ENCODE data around the gene CSRP1. TPM values are rescaled to one million over a fixed set of nuclear protein-coding genes. Genes with fewer than 3 reads are reported as not detected.
"Not testable (repeated sequence)": the region's sequence is repeated elsewhere in the genome, so short reads cannot be mapped to it uniquely, and the experiment has no call there.

Gene CSRP1
- polyA plus RNA-seq (ENCODE audit: insufficient read length in 4 of 4) = 100 to 1,000 TPM; 137 to 155 (median 150) TPM

DNA sequence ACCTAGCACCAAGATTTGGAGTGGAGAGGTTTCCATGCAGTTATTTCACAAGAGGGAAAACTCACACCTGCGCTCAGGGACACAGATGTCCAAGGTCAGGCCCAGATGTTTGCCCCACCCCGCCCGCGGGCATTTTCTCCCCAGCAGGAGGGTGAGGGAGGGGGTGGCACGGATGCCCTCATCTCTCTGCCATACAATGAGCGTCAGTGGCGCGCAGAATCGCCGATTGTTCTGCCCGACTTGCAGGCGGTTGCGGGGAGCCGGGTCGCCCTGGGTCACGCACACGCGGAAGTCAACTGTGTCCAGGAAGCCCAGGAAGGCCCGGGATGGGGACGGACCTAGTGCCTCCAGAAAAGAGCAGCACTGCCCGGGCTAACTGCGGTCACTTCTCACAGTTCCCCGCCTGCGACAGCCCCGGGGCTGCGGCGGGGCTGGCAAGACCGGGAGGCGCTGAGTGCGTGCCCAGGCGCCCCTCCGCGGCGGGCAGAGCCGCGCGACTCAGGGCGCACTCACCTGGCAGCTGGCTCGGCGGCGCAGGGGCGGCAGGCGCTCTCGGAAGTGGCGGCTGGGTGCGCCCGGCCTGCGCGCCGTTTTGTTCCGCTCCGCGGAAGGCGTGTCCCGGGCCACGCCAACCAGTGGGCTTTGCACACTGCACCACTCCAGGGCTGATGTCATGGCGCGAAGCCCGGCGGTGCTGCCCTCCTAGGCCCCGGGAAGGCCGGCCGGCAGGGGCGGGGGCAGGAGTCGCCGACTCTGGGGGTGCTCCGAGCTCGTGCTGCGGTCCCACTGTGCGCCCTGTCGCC lies at the start of gene CSRP1:
Gene CSRP1, minus strand, starts transcription at position 567 of the 803 bp plus-strand sequence. CDS start 10,820 bp downstream, outside the sequence.
- DNase-seq (ENCODE audit: low read depth in 4 of 4, low spot score in 3 of 4) = peak in 2 of 4 donors; percentile 69 to 71

DNA sequence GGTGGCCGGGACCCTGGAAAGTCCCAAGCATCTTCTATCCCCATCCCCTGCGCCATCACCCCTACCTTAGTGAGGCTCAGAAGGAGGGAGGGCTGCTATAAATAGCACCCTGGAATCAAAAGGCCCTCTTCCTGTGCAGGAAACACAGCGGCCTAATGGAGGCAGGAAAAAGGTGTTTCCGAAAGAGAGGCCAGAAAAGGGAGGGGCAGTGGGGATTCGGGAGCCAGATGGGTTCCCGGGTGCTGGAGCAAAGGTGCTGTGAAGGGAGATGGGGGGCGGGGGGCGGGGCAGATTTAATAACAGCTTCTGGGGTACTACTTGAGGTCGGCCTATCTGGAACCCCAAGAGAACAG lies 48.6 kb upstream of the CSRP1 start:
- DNase-seq (ENCODE audit: low read depth in 4 of 4, low spot score in 3 of 4) = no peak

DNA sequence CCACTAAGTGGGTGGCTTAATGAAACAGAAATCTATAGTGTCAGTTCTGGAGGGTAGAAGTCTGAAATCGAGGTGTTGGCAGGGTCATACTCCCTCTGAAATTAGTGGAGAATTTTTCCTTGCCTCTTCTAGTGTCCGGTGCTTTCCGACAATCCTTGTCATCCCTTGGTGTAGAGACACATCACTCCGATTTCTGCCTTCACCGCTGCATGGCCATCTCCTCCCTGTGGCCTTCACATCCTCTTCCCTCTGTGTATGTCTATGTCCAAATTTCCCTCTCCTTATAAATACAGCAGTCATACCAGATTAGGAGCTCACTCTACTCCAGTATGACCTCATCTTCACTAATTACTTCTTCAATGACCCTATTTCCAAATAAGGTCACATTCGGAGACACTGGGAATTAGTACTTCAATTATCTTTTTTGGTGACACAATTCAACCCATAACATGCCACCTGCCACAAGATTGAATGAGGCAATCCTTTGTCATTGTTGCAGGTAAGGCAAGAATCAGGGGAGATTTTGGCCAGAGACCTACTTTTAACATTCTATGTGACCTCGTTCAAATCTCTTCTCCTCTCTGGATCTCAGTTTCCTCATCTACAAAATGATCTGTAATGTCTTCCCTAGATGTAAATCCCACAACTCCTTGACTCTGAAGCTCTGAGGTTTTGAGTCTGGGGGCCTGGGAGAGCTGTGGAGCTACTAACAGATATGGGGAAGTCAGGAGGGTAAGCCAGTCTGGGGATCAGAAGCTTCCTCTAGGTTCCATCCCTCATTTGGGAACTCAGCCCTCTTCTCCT lies 48.1 kb upstream of the CSRP1 start:
- no peak for DNase-seq (ENCODE audit: low read depth in 4 of 4, low spot score in 3 of 4)

- no peak for DNase-seq (ENCODE audit: low read depth in 4 of 4, low spot score in 3 of 4)
Measured at GRCh38 chr1:201554190-201554600, 47.3 kb upstream of the CSRP1 start.

DNA sequence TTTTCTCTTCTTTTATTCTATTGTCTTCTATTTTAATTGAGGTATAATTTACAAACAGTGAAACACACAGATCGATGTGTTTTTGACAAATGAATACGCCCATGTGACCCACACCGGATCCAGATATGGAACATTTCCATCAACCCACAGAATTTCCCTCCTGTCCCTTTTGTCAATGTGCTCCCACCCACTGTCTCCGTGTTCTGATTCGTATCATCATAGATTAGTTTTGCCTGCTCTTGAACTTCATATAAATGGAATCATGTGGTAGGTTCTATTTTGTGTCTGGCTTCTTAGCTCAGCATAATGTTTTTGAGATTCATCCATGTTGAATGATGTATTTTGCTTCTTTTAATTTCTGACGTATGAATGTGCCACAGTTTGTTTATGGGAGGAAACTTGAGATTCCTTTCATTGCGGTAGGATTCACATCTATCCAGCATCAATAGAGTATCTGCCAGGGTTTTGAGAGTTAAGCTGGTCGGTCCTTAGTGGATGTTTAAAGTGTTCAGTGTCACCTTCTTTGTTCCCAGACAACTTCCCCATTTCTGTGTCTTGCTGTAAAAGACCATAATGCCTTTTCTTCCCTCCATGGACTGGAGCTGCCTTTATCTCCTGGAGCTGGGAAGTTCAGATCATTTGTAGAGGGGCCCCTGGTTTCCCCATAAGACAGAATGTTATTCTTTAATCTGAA lies 46.7 kb upstream of the CSRP1 start:
- DNase-seq (ENCODE audit: low read depth in 4 of 4, low spot score in 3 of 4) = no peak

DNA sequence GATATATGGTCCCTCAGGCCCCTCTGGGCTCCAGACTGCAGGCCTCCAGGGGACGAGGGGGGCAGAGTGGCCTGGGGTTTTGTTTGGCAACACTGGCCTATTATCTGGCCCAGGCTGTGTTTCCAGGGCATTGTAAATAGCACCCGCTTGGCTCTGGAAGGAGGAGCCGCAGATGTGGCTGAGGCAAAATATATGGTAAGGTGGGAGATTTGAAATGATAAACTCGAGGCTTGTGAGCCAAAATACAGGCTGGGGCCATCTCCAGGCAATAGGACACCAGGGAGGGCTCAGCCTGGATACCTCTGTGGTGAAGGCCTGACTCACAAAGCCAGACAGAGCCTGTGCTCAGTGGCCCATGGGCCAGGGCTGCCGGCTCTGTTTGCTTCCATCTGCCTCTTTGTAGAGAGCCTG lies 46.0 kb upstream of the CSRP1 start:
- no peak for DNase-seq (ENCODE audit: low read depth in 4 of 4, low spot score in 3 of 4)

DNA sequence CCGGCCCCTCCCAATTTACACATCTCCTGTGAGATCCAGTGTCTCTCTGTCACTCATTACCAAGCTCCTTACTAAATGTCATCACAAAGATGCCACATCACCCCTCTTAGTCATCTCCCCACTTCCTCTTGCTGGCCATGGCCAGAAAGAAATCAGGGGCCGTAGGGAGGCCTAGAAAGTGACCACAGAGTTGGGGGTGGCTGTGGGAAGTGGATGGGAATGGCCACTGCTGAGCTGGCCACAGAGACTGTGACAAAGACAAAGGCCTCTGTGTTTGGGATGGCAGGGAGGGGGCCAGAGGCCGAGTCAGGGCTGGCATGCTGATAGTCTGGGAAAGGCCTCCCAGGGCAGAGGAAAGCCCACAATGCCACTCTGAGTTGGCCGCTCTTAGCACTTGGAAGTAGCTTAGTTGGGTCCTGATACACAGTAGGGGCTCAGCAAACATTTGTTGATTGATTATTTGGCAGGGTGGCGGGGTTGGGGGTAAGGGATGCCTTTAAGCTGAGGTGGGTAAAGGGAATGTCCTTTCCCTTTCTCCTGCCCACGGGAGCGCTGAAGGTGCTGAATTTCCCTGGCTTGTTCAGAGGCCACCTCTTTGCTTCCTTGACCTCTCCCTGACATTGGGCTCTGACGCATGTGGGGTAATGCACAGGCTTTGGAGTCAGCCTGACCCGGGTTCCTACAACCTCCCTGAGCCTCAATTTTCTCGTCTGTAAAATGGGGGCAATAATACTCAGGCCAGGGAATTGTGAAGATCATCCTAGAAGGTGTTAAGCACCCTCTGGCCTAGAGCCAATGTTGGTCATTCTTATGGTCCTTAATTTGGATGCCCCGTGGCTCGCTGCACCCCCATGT lies 45.2 kb upstream of the CSRP1 start:
- no peak for DNase-seq (ENCODE audit: low read depth in 4 of 4, low spot score in 3 of 4)

GRCh38 chr1:201551096-201551495 lies 44.2 kb upstream of the CSRP1 start:
- no peak for DNase-seq (ENCODE audit: low read depth in 4 of 4, low spot score in 3 of 4)

DNA sequence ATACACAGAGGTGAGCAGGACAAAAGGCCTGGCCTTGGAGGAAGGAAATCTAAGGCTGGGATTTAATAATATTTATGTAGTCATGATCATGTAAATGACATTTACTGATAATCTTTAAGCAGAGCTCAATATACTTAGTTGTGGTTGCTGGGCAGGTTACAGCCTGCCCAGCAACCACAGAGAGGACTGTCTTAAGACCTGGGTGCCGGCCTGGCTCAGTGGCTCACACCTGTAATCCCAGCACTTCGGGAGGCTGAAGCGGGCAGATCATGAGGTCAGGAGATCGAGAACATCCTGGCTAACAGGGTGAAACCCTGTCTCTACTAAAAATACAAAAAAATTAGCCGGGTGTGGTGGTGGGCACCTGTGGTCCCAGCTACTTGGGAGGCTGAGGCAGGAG lies 42.6 kb upstream of the CSRP1 start:
- not testable (repeated sequence) for DNase-seq (ENCODE audit: low read depth in 4 of 4, low spot score in 3 of 4)

DNA sequence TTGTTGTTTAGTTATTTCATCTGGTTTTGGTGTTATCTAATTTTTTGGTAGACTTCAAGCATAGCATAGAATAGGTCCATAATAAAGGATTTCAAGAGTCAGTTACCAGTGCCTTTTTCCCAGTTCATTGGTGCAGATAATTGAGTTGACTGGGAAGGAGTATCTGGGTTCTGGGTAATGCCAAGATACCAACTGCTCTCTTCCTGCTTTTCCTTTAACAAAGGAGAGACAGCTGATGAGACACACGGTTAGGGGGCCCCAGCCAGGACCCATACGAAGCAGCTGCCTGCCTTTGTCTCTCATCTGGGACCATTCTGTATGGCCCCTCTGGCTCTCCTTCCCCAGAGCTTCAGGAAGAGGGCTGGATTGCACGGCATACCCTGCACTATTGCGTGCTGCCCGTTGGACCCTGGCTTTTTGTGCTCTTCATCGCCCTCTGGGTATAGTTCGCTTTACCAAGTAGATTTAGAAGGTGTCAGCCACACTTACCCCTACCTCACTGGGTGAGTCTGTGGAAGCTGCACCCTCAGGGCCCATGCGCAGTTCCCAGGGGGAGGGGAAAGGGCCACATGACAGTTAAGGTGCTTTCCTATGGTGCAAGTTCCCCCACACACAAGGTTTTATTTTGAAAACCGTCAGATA lies 39.0 kb upstream of the CSRP1 start:
- DNase-seq (ENCODE audit: low read depth in 4 of 4, low spot score in 3 of 4) = no peak

GRCh38 chr1:201544710-201545109 lies 37.8 kb upstream of the CSRP1 start:
- no peak for DNase-seq (ENCODE audit: low read depth in 4 of 4, low spot score in 3 of 4)

DNA sequence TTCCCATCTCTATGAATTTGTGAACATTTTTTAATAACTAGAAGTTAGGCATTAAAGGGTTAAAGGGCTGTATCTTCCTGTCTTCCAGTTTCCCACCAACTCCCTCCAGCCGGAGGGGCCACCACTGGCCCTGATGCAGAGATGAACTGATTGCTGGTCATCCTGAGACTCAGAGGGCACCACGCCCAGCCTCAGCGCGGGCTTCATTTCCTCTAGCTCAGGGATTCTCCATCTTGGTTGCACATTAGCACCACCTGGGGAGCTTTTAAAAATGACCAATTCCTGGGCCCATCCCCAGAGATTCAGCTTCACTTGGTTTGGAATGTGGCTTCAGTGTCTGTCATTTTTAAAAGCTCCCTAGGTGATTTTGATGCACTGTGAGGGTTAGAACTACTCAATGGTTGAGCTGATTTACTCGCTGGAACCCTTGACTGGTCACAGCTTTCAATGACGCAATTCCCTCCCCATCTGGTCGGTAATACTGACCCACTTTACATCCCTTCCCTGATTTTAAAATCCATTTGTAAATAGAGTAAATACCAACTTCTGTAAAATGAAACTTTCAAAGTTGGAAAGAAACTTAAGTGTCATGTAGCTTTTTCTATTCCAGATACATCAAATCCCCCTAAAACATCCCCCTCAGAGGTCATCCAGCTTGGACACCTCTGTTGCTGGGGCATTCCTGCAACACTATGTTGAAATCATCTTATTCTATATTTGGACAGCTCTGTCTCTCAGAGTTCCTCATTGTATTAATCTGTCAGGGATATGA lies 37.1 kb upstream of the CSRP1 start:
- no peak for DNase-seq (ENCODE audit: low read depth in 4 of 4, low spot score in 3 of 4)

DNA sequence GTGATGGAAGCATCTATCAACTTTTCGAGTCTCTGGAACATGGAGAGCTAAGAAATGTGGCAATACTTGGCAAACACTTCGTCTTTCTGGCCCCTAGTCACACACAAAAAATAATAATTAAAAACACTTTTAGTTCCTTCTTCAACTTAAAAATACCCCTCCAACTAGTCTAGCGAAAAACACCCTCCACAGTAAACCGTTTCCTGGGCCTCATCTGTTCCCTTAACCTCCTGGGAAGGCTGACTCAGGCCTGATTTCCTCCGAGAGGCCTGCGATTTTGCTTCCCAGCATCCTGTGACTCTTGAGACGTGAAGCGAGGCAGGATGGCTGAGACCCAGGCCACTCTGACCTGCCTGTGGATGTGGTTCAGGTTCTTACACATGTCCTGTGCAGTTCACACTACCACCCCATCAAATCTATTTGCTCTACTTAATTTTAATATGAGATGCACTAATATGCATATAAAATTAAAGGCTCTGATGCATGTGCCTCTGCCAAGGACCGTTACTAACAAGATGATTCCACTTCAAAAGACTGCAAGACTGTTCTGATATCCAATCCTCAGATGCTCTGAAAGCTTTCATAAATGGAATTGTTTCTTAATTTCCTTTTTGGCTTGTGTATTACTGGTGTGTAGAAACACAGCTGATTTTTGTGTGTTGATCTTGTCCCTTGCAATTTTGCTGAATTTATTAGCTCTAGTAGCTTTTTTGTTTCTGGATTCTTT lies 35.5 kb upstream of the CSRP1 start:
- no peak for DNase-seq (ENCODE audit: low read depth in 4 of 4, low spot score in 3 of 4)

DNA sequence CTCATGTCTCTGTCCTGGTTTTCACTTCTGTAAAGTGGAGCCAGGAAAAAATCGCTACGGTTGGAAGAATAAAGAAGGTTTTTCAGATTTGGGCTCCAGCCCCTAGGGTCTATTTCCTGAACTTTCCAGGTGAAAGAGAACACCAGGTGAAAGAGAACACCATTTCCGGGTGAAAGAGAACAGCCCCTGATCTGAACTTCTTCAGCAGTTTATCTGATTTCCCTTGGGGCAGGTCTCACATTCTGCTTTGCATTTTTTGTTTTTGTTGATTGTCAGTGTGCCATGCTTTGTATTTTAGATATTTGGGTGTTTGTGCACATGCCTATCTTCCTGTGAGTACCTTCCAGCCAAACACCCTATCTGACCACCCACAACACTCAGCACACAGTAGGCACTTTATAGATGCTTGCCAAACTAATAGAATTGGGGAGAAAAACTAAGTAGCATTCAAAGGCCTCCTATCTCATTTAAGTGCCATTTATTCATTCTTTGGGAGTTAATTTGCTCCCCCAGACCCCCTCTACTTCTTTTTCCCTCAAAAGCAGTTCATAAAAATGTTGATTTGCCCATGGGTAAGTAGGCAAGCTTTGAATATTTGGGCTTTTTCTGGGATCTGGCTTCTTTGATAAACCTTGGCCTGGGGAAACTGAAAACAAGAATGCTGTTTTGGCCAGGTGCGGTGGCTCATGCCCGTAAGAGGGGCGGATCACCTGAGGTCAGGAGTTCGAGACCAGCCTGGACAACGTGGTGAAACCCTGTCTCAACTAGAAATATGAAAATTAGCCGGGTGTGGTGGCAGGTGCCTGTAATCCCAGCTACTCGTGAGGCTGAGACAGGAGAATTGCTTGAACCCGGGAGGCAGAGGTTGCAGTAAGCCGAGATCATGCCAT lies 34.2 kb upstream of the CSRP1 start:
- no peak for DNase-seq (ENCODE audit: low read depth in 4 of 4, low spot score in 3 of 4)

- DNase-seq (ENCODE audit: low read depth in 4 of 4, low spot score in 3 of 4) = no peak
Measured at GRCh38 chr1:201539561-201540431, 32.9 kb upstream of the CSRP1 start.
